ENCODE measurements around the gene RAVER2. TPM values are rescaled to one million over a fixed set of nuclear protein-coding genes. Genes with fewer than 3 reads are reported as not detected.
"Not testable (repeated sequence)": the region's sequence is repeated elsewhere in the genome, so short reads cannot be mapped to it uniquely, and the experiment has no call there.

RAVER2 gene
- total RNA-seq, 2 experiments from 2014 or later = 2.6 to 3.1 TPM

DNA sequence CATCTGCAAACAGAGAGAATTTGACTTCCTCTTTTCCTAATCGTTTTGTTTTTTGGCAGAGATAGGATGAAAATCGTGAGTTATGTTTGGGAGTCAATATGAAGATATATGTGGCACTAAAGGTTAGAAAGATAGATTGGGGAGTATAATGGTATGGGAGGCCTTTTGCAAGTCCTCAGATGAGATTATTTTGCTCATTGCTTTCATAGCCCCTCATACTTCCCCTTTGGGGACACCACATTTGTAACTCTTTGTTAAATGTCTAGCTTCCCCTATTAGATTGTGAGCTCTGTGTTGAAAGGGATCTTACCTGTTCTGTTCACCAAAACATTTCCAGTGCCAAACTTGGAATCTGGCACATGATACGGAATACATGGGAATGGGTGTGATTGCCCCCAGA, 30.2 kb downstream of the RAVER2 start:
- intact Hi-C loops (cut with micrococcal nuclease) = no loop called here
- Mint-ChIP-seq H3K9me3 (peaks cover 5% of the 10 kb centered on the region), H3K36me3 (ENCODE audit: low read depth) (peaks cover 5% of the 10 kb centered on the region), H3K4me3 (no peak overlapping the region), H3K4me1 (ENCODE audit: low read depth) (peaks cover 3% of the 10 kb centered on the region), H3K27ac (no peak overlapping the region), H3K27me3 (no peaks in the 10 kb centered on the region)
- ChIA-PET POLR2A (no interaction called here), CTCF (interaction anchor here (1.5 kb wide), 1 partner anchor 16 kb away, joined by 3 read pairs; no protein-coding TSS in a partner anchor)
- DNase-seq = no peak
- ATAC-seq = no peak
- TF ChIP-seq, protein P1, sequence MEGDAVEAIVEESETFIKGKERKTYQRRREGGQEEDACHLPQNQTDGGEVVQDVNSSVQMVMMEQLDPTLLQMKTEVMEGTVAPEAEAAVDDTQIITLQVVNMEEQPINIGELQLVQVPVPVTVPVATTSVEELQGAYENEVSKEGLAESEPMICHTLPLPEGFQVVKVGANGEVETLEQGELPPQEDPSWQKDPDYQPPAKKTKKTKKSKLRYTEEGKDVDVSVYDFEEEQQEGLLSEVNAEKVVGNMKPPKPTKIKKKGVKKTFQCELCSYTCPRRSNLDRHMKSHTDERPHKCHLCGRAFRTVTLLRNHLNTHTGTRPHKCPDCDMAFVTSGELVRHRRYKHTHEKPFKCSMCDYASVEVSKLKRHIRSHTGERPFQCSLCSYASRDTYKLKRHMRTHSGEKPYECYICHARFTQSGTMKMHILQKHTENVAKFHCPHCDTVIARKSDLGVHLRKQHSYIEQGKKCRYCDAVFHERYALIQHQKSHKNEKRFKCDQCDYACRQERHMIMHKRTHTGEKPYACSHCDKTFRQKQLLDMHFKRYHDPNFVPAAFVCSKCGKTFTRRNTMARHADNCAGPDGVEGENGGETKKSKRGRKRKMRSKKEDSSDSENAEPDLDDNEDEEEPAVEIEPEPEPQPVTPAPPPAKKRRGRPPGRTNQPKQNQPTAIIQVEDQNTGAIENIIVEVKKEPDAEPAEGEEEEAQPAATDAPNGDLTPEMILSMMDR (IDR thresholded peaks at IDR 0.05) = no peak

DNA sequence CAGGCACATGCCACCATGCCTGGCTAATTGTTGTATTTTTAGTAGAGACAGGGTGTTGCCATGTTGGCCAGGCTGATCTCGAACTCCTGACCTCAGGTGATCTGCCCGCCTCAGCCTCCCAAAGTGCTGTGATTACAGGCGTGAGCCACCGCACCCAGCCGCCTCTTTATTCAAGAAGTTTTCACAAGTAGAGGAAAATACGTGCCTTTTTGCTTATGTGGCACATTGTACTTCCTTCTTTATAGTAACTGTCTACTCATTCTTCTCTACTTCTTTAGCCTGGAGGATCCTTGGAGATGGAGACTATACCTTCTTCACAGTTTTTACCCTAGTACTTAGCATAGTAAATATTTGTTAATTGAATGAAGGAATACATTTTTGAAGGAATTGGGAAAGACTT, 37.2 kb downstream of the RAVER2 start:
- POLR2A ChIA-PET; H3K27ac Mint-ChIP-seq; intact Hi-C loops (cut with micrococcal nuclease): not testable (repeated sequence)

DNA sequence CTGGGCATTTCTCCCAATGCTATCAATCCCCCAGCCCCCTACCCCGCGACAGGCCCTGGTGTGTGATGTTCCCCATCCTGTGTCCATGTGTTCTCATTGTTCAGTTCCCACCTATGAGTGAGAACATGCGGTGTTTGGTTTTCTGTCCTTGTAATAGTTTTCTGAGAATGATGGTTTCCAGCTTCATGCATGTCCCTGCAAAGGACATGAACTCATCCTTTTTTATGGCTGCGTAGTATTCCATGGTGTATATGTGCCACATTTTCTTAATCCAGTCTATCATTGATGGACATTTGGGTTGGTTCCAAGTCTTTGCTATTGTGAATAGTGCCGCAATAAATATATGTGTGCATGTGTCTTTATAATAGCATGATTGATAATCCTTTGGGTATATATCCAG, 38.0 kb downstream of the RAVER2 start:
- POLR2A ChIA-PET; H3K27me3 Mint-ChIP-seq; DNase-seq; H3K9me3 Mint-ChIP-seq; H3K36me3 Mint-ChIP-seq (ENCODE audit: low read depth); H3K27ac Mint-ChIP-seq; CTCF ChIA-PET; ATAC-seq; intact Hi-C loops (cut with micrococcal nuclease); H3K4me1 Mint-ChIP-seq (ENCODE audit: low read depth); H3K4me3 Mint-ChIP-seq: not testable (repeated sequence)

More for the DNA sequence above, 37.2 kb downstream of the RAVER2 start:
- H3K27me3 Mint-ChIP-seq; CTCF ChIA-PET; ATAC-seq; H3K9me3 Mint-ChIP-seq; H3K4me1 Mint-ChIP-seq (ENCODE audit: low read depth); H3K36me3 Mint-ChIP-seq (ENCODE audit: low read depth); DNase-seq; H3K4me3 Mint-ChIP-seq: not testable (repeated sequence)

DNA sequence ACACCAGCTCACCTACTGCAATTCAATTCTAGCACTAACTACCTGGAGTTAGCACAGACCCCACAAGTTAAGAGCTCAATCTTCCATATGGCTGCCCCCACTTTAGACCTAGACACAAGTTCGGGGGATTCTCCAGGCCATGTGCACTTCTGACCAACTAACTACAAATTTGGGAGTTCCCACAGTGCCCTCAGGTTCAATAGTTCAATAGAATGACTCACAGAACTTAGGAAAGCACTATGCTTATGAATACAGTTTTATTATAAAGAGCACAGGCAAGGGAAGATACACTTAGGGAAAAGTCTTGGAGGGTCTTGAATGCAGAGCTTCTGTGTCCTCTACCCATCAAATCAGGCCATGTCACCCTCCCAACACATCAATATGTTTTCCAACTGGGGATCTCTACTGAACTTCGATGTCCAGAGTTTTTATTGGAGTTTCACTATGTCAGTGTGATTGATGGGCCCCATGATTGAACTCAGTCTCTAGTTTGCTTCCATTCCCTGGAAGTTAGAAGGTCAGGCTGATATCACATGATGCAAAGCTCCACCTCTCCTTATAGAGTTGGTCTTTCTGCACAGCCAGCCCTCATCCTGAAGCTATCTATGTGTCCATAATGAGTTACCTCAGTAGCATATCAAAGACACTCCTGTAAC, 46.1 kb downstream of the RAVER2 start:
- Mint-ChIP-seq H3K4me1 (ENCODE audit: low read depth) (no peaks in the 10 kb centered on the region), H3K27me3 (no peaks in the 10 kb centered on the region), H3K9me3 (peaks cover 13% of the 10 kb centered on the region), H3K27ac (no peak overlapping the region), H3K36me3 (ENCODE audit: low read depth) (peaks cover 8% of the 10 kb centered on the region), H3K4me3 (no peak overlapping the region)
- no peak for ATAC-seq
- ChIA-PET POLR2A (no interaction called here), CTCF (interaction anchor here (1.1 kb wide), 1 partner anchor 15 kb away, joined by 3 read pairs; no protein-coding TSS in a partner anchor)
- no peak for DNase-seq
- TF ChIP-seq, protein P1 (IDR thresholded peaks at IDR 0.05) = no peak
- intact Hi-C loops (cut with micrococcal nuclease) = no loop called here

DNA sequence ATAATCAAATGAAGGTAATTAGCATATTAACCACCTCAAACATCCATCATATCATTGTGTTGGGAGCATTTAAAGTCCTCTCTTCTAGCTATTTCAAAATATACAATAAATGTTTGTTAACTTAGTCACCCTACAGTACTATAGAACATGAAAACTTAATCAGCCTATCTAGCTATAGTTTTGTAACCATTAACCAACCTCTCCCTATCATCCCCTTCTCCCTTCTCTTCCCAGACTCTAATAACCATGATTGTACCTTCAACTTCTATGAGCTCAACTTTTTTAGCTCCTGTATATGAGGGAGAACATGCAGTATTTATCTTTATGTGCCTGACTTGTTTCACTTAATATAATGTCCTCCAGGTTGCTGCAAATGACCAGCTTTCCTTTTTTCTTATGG, 54.0 kb downstream of the RAVER2 start:
- TF ChIP-seq, protein P1 (IDR thresholded peaks at IDR 0.05) = no peak
- no peak overlapping the region for H3K4me3 Mint-ChIP-seq
- DNase-seq = no peak
- ChIA-PET POLR2A (no interaction called here), CTCF (no interaction called here)
- no peak for ATAC-seq
- no peaks in the 10 kb centered on the region for H3K4me1 Mint-ChIP-seq (ENCODE audit: low read depth)
- H3K9me3 Mint-ChIP-seq = no peaks in the 10 kb centered on the region
- intact Hi-C loops (cut with micrococcal nuclease) = no loop called here
- no peaks in the 10 kb centered on the region for H3K27me3 Mint-ChIP-seq
- H3K36me3 Mint-ChIP-seq (ENCODE audit: low read depth) = no peaks in the 10 kb centered on the region
- no peak overlapping the region for H3K27ac Mint-ChIP-seq

DNA sequence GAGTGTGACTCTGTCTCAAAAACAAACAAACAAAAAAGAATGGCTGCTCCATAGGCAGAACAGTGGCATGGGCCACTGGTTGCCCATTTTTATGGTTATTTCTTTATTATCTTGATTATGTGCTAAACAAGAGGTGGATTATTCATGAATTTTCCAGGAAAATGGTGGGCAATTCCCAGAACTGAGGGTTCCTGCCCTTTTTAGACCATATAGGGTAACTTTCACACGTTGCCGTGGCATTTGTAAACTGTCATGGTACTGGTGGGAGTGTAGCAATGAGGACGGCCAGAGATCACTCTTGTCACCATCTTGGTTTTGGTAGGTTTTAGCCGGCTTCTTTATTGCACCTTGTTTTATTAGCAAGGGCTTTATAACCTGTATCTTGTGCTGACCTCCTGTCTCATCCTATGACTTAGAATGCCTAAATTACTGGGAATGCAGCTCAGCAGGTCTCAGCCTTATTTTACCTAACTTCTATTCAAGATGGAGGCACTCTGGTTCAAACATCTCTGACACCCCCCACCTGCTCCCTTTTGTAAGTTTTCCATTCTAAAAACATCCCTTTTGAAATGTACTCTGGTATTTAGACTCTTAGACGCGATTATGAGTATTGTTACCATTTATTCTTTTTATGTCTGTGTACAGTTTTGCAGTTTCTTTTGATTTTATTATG, 57.1 kb downstream of the RAVER2 start:
- DNase-seq (no peak), ATAC-seq (no peak)
- TF ChIP-seq, protein P1 (IDR thresholded peaks at IDR 0.05) = no peak
- Mint-ChIP-seq H3K9me3 (no peaks in the 10 kb centered on the region), H3K27ac (no peak overlapping the region), H3K27me3 (no peaks in the 10 kb centered on the region), H3K36me3 (ENCODE audit: low read depth) (no peaks in the 10 kb centered on the region), H3K4me1 (ENCODE audit: low read depth) (no peaks in the 10 kb centered on the region), H3K4me3 (no peak overlapping the region)
- intact Hi-C loops (cut with micrococcal nuclease) = no loop called here
- ChIA-PET CTCF (no interaction called here), POLR2A (no interaction called here)

Data from activated CD8-positive, alpha-beta T cell treated with anti-CD3 and anti-CD28 coated beads for 36 hours (primary cell).